Activated gamma-delta T cell treated with anti-CD3 and anti-CD28 coated beads, Interleukin-2, amount 50 U/mL, for 16 hours (primary cell): Measurements from ENCODE around the gene SH2D7.

Experiments
- DNase-seq: peaks from one replicate; pipeline ENCODE4 v3.0.0-alpha.2; 2020; ENCODE audit warnings: low read depth

SH2D7 gene

GRCh38 chr15:78104566-78105475 is 12.5 kb downstream of the SH2D7 start:
- DNase-seq = no peak

- no peak for DNase-seq
Observed at GRCh38 chr15:78105476-78106241, 13.3 kb downstream of the SH2D7 start.

DNA sequence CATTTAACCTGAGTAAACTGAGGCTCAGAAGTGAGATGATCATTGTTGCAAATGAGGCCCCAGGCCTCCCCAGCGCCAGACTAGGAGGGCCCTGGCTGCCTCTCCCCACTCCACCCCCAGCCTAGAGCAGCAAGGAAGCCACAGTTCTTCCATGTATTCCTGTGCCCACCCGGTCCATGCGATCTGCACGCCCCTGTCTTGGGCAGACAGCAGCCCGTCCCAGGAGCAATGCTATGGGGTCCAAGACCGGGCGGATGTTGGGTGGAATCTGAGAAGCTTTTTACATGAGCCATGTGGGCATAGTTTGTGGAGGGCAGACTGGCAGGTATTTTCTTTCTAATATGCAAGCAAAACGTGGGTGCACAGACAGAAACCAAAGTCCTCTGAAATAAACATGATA is 15.1 kb downstream of the SH2D7 start:
- no peak for DNase-seq

DNA sequence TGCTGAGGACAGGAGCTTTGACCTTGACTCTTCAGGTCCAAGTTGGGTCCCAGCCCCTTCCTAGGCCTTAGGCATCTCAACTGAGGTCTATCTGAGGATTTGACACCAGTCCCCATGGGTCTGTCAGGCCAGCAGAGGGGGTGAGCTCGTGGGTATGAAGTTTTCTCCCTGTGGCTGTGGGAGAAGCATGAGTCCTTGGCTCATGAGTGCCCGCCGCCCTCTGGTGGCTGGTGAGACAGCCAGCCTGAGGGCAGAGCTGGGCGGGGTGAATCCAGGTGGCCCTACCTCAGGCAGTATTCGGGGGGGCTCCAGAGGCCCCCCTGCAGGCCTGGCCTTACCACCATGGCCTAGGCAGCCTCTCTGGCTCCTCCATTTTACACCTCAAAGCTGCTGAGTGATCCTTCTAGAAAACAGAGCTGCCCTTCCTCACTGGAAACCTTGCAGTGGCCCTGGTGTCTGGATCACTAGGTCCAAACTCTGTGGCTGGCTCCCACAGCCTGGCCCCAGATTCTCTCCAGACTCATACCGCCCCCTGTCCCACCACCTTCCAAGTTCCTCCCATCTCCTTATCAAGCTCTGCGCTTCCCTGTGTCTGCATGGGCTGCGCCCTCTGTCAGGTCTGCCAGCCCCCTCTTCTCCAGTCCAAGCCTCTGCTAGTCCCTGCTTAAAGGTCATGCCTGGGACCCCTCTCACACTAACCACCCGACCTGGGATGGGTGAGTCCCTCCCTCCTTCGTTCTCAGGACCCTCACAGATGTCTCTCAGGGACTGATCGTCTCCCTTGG is 16.1 kb downstream of the SH2D7 start:
- peak; percentile 77 for DNase-seq

- no peak for DNase-seq
Observed at GRCh38 chr15:78109156-78109555, 16.8 kb downstream of the SH2D7 start.

- no peak for DNase-seq
Observed at GRCh38 chr15:78110096-78110495, 17.7 kb downstream of the SH2D7 start.

- DNase-seq = no peak
Observed at GRCh38 chr15:78110916-78111475, 18.6 kb downstream of the SH2D7 start.

GRCh38 chr15:78111788-78112187 is 19.4 kb downstream of the SH2D7 start:
- no peak for DNase-seq

- no peak for DNase-seq
Observed at GRCh38 chr15:78112551-78112950, 20.2 kb downstream of the SH2D7 start.

- no peak for DNase-seq
Observed at GRCh38 chr15:78120523-78120922, 28.2 kb downstream of the SH2D7 start.

DNA sequence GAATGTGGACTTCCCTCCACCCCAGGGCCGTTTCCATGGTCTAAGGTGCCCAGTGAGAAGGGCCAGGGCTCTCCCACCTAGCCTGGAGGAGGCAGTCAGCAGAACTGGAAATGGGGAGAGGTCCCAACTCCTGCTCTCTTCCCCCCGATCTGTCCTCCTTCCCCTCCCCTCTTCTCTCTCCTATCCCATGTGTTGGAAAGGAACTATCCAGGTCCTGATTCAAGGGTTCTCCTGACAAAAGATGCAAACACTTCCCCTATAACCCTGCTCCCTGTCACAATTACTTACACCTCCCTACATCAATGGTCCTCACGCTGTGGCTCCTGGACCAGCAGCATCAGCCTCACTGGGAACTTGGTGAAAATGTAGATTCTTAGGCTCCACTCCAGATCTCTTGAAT is 32.9 kb downstream of the SH2D7 start:
- no peak for DNase-seq

DNA sequence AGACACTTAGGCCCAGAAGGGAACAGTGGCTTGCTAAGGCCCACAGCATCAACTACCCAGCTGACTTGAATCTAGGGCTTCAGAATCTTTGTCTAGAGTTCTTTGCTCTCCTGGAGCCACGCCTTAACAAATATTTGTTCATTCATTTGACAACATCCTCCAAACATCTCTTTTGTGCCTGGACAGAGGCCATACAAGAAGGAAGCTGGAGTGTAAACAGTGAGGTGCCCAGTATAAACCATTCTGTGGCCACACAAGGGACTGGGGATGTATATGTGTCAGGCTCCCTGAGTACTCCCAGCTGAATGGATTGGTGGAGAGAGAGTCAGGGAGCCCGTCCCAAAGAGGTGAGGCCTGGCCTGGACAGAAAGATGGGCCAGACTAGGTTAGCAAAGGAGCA is 35.5 kb downstream of the SH2D7 start:
- DNase-seq = no peak

DNA sequence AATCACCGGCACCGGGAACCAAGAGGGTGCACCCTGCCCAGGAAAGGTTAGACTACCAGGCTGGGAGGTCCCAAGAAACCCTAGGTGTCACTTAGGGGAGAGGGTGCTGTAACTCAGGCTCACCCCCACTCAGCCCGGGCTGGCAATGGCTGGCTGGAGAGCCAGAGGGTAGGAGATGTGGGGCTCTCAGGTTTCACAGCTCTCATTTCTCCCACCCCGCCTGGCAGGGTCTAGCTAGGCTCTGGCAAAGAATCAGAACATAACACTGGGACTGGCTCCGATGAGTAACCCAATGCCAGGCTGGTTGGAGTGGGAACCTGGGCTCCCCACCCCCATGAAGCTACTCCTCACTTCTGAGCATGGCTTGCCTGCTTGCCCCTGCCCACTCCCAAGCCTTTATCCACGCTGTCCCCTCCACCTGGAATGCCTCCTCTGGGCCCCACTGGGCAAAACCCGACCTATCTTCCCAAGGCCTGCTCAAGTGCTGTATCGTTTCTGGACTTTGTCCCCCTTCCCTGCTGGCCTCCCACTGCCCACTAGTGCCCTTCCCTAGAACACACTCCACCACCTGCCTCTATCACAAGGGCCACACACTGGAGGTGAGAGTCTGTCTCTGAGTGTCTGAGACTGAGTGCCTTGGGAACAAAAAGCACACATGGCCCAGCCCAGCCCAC is 36.9 kb downstream of the SH2D7 start:
- DNase-seq = no peak

GRCh38 chr15:78129751-78130287 is 37.5 kb downstream of the SH2D7 start:
- no peak for DNase-seq

- DNase-seq = no peak
Observed at GRCh38 chr15:78130466-78131294, 38.3 kb downstream of the SH2D7 start.

DNA sequence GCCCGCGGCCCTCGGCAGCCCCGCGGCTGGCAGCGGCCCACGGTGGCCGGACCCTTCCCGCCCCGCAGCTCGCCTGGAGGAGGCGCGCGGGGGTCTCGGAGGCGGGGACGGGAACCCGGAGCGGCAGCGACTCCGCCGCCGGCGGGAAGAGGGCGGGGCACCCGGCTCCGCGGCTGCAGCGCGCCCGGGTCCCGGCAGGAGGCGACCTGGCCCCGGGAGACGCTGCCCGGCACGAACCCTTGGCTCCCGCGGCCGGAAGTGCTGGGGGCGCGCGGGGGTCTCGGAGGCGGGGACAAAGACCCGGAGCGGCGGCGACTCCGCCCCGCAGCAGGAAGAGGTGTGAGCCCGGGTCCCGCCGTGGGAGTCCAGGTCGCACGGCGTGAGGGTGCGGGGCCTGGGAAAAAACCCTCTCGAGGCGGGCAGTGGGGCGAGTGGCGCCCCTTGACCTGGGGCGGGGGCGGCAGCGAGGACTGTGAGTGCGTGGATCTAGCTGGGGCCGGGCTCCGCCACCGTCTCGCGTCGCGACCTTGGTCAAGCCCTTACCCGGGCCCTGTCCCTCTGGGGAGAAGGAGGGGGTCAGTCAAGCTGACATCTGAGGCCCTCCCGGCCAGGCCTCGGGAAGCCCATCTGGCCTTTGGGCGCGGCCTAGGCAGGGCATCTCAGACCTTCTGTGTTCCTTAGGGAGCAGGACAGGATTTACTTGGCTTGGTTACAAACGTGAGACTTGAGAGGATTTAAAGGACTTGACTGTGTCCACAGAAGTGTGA is 39.1 kb downstream of the SH2D7 start, which contains the start of gene CIB2:
TSS of gene CIB2 (minus strand) at position 151 of the 767 bp plus-strand sequence. CDS start 230 bp downstream, outside the sequence.
- peak; percentile 64 for DNase-seq

GRCh38 chr15:78133801-78134200 is 41.4 kb downstream of the SH2D7 start:
- DNase-seq = no peak

DNA sequence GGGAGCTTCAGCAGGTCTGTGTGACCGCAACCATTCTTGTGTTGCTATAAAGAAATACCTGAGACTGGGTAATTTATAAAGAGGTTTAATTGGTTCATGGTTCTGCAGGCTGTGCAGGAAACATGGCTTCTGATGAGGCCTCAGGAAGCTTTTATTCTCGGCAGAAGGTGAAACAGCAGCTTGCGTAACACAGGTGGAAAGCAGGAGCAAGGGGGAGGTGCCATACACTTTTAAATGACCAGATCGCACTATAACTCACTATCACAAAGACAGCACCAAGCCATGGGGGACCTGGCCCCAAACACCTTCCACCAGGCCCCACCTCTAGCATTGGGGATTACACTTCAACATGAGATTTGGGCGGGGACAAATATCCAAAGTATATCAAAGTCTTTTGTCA is 47.2 kb downstream of the SH2D7 start:
- DNase-seq = no peak

- DNase-seq = no peak
Observed at GRCh38 chr15:78140292-78140691, 47.9 kb downstream of the SH2D7 start.
